ENCODE results near the gene MRPL52.

GRCh38 chr14:22822016-22822570 lies 7.6 kb upstream of the MRPL52 start:
- TF ChIP-seq REST (IDR thresholded peaks at IDR 0.05; ENCODE audit: insufficient replicate concordance, low read depth) (no peak), CTCF (IDR thresholded peaks at IDR 0.05; ENCODE audit: insufficient read depth, low read length) (no peak), POLR2AphosphoS5 (IDR thresholded peaks at IDR 0.05; ENCODE audit: low read depth) (no peak), GABPA (IDR thresholded peaks at IDR 0.05; ENCODE audit: low read depth) (no peak)
